HG03060 (cell line): Measurements from ENCODE around the gene PAPLN.

Source experiments
- ATAC-seq: cut with Tn5 transposase; IDR thresholded peaks from one replicate; pipeline ENCODE4 v1.9.1; 2021; ENCODE audit warnings: low read depth, moderate number of reproducible peaks; ENCODE audit not compliant: unreplicated experiment

PAPLN gene

GRCh38 chr14:73243341-73243740 lies 6.0 kb downstream of the PAPLN start:
- ATAC-seq = no peak

DNA sequence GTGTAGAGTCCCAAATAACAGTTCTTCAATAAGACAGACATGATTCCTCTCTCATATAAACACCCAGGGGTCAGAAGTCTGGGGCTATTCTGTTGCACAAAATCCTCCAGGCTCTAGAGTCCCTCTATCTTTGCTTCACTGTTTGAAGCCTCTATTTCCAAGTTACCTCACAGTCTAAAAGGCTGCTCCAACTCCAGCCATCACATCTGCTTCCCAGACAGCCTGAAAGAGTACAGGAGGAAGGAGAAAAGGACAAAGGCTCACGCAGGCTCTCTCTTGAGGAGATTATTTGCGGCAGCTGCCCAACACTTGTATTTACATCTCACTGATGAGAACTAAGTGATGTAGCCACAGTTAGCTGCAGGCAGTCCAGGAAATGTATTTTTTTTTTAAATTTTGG lies 6.4 kb downstream of the PAPLN start:
- ATAC-seq = no peak

DNA sequence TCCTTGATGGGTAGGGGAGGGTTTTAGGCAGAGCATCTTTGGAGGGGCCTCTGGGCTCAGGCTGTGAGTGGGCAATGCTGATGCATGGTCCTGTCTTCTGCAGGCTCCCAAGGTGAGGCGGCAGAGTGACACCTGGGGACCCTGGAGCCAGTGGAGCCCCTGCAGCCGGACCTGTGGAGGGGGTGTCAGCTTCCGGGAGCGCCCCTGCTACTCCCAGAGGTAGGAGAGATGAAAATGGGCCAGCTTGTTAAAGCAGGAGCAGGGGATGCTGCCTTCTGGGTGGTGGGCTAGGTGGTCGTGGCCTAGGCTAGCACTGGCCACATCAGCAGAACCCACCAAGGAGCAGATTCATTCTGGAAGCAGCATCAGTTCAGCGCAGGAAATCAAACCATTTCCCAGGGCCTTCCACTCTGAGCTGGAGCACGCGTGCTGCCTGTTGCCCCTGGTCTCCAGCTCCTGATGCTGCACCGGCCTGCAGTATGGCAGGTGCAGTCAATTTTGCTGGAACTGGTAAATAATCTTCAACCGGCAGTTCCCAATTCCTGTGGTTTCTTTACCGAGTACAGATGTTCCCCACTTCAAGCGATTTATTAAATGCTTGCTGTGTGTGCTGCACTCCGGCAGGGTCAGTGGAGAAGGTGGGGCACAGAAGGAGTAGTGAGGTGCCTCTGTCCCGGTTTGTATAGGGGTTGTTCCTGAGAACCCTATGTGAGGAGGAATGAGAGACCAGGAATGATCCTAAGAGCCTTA lies 7.4 kb downstream of the PAPLN start:
- no peak for ATAC-seq

DNA sequence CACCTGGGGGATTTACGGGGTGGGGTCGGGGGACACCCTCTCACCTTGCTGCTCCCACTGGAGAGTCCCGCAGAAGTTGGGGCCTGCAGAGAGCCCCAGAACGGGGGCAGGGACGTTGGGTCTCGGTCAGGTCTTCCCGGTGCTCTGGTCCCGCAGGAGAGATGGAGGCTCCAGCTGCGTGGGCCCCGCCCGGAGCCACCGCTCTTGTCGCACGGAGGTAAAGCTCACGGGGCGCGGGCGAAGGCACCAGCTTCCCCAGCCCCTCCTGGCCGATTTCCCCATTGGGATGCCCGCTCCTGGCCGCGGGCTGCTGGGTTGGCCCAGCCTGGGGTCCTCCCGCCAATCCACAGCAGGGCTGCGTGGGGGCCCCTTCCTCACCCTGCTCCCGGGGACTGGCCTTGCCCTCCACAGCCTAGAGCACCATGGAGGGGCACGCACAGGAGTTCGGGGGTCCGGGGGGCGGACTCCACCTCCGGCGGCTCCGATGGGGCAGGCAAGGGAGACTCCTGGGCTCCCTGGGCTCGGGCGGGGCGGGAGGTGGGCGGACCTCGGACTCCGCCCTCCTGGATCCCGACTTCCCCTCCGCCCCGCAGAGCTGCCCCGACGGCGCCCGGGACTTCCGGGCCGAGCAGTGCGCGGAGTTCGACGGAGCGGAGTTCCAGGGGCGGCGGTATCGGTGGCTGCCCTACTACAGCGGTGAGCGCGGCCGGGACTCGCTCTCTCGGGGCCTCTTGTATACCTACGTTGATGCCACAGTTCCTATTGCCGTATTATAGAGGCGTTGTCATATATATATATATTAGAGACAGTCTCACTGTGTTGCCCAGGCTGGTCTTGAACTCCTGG lies 8.4 kb downstream of the PAPLN start:
- no peak for ATAC-seq

DNA sequence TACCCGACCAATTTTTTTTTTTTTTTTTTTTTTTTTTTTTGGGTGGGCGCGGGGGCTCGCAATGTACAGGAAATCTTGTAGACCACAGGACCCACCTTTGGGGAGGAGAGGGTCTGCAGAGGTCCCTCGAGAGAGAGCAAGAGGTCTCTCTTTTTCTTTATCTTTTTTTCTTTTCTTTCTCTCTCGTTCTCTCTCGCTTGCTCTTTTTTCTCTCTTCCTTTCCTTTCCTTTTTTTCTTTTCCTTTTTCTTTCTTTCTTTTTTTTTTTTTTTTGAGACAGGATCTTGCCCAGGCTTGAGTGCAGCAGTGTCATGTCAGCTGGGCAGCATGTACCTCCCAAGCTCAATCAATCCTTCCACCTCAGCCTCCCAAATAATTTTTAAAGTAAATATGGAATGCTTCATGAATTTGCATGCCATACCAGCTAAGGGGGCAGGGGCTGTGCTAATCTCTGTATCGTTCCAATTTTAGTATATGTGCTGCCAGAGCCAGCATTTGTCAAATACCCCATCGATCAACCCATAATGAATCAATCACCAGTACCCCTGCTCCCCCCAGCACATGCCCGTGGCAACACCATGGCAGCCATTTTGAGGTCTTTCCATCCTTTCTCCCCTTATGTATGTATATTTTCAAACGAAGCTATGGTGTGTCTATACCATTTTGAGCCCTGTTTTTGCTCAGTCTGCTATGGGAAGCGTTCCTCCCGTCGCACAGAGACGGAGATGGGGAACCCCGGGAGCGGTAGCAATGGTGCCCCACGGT lies 9.3 kb downstream of the PAPLN start:
- ATAC-seq = no peak

DNA sequence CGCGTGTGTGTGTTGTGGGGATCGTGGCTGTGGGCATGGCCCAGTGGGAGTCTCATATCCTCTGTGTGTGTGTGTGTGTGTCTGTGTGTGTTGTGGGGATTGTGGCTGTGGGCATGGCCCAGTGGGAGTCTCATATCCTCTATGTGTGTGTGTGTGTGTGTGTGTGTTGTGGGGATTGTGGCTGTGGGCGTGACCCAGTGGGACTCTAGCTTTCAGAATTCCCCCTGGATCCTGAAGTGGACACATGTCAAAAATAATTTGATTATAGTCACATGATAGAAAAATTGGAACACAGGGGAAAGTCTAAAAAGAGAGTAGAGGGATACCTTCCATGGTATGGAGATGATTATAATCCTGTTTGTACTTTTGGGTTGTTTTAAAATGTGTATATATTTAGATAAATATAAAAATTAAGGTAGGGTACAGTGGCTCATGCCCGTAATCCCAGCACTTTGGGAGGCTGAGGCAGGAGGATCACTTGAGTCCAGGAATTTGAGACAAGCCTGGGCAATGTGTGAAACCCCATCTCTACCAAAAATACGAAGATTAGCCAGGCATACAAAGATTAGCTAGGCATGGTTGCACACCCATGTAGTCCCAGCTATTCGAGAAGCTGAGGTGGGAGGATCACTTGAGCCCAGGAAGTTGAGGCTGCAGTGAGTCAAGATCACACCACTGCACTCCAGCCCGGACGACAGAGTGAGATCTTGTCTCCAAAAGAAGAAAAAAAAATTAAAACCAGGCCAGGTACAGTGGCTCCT lies 11.0 kb downstream of the PAPLN start:
- ATAC-seq = peak; percentile 32

GRCh38 chr14:73249108-73249507 lies 11.8 kb downstream of the PAPLN start:
- no peak for ATAC-seq

- no peak for ATAC-seq
Observed at GRCh38 chr14:73249564-73250316, 12.4 kb downstream of the PAPLN start.

DNA sequence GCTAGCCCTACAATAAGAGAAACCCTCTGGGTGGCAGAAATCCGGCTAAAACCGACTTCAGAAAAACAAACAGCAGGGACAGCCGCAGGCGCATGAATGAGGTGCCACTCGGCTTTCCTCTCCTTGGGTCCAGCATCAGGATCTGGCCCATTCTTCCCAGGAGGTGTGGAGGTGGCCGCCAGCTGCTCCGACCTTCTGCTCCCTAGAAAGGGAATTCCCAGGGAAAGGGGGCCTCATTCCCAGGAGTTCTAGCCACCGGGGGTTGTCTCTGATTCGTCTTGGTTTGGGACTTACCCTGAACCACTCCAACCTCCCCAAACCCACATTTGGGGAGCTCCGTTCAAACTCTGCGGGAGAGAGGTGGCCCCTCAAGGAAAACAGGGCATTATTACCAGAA lies 13.0 kb downstream of the PAPLN start:
- no peak for ATAC-seq

GRCh38 chr14:73250781-73251500 lies 13.6 kb downstream of the PAPLN start:
- ATAC-seq = no peak

DNA sequence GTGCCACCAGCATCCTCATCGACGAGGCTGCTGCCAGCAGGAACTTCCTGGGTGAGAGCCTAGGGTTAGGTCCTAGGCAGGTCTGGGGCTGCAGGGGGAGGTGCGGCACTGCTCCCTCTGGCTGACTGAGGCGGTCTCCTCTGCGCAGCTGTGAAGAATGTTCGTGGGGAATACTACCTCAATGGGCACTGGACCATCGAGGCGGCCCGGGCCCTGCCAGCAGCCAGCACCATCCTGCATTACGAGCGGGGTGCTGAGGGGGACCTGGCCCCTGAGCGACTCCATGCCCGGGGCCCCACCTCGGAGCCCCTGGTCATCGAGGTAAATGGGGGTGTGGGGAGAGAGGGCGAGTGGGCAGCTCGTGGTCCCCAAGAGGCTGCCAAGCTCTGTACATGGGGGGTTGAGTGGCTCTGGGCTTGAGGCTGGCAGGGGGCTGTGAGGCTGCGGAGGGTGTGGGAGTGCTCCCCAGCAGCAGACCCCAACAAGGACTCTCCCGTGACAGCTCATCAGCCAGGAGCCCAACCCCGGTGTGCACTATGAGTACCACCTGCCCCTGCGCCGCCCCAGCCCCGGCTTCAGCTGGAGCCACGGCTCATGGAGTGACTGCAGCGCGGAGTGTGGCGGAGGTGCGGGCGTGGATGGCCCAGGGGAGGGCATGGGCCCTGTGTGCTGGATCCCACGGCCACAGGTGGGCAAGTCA lies 14.4 kb downstream of the PAPLN start:
- ATAC-seq = no peak

GRCh38 chr14:73252491-73253322 lies 15.4 kb downstream of the PAPLN start:
- ATAC-seq = no peak

DNA sequence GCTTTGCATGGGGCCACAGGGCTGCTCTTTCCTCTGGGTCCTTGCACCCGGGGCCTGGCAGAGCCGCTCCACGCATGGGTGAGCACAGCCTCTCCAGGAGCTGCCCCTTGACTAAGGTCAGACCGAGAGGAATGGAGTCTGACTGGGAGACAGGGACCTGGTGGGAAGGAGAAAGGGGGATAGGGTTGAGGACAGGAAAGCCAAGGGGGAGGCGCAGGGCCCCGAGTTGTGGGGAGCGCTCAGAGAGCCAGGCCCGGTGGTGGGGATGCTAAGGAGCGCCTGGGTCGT lies 16.0 kb downstream of the PAPLN start:
- no peak for ATAC-seq

DNA sequence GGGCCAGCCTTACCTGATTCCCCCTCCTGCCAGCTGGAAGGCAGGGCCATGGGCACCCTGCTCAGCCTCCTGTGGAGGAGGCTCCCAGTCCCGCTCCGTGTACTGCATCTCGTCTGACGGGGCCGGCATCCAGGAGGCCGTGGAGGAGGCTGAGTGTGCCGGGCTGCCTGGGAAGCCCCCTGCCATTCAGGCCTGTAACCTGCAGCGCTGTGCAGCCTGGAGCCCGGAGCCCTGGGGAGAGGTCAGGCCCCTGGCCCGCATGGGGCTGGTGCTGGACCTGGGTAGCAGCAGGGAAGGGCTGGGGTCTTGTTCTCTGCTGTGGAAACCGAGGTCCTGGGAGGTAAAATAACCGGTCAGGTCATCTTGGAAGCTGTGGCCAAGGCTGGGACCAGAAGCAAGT lies 16.4 kb downstream of the PAPLN start:
- ATAC-seq = no peak

DNA sequence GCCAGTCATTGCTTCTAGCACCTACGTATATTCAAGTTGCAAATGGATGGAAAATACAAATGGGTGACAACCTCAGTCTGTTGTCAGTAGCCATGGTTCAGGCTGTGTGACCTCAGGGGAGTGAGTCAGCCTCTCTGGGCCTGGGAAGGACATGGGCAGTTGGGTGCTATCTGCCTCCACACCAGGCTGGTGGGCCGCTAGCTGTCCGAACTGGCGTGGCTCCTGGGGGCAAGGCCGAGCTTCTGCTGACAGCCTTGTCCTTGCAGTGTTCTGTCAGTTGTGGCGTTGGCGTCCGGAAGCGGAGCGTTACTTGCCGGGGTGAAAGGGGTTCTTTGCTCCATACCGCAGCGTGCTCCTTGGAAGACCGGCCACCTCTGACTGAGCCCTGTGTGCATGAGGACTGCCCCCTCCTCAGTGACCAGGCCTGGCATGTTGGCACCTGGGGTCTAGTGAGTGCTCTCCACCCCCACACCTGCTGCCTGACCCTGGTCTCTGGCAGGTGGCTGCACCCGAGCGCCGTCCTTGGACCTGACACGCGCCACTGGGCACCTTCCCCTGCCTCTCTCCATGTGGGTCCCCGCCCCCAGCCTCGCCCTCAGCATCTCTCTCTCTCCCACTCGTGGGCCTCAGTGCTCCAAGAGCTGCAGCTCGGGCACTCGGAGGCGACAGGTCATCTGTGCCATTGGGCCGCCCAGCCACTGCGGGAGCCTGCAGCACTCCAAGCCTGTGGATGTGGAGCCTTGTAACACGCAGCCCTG lies 17.1 kb downstream of the PAPLN start:
- ATAC-seq = no peak

GRCh38 chr14:73255005-73255400 lies 17.7 kb downstream of the PAPLN start:
- no peak for ATAC-seq

DNA sequence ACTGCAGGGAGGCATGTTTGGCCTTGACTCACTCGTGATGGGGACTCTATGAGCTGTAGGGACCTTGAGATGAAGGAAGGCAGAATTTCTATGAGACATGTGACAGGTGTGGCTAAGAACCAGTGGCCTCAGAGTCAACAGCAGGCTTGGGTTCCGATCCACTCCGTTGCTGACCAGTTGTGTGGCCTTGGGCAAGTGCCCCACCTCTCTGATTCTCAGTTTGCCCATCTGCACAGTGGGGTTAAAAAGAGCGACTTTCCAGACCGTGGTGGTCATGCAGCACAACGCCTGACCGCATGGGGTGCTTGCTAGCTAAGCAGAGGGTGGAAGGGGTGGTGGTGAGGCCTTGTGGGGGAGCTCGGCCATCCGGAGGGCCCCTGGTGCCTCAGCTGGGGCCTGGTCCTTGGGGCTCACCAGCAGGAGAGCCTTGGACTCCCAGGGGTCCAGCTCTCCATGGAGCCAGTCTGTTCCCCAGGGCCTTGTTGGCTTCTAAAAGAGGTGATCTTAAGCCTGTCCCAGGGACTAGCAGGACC lies 18.5 kb downstream of the PAPLN start:
- ATAC-seq = no peak
